Activated gamma-delta T cell (primary cell): ENCODE measurements around the gene CASZ1.

ENCODE experiments used
- DNase-seq: peaks from one replicate; lab custom pipeline; 2025; lab: John Stamatoyannopoulos, UW

Gene CASZ1

DNA sequence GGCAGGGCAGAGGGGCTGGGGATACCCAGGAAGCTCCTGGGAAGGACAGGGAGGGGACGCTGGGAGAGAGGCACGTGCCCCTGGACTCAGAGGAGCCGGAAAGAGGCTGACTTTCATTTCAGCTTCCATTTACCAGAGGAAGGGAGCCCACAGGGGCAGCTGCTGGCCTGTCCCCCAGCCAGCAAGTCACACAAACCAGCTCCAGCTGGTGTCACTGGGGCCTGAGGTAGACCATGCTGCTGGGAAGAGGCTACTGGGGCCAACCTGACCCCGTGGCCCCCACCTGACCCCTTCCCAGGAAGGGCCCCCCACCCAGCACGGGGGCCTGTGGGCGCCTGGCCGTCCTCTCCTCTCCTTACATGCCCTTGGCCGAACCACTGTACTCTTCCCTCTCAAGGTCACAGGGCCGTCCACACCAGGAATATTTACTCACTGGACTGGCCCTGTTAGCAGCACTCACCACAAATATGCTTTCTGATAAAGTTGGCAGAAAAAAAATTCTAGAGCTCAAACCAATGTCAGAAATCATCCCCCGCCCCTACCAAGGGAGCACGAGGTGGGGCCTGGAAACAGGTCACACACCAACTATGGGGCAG is 110.5 kb downstream of the CASZ1 start:
- no peak for DNase-seq

DNA sequence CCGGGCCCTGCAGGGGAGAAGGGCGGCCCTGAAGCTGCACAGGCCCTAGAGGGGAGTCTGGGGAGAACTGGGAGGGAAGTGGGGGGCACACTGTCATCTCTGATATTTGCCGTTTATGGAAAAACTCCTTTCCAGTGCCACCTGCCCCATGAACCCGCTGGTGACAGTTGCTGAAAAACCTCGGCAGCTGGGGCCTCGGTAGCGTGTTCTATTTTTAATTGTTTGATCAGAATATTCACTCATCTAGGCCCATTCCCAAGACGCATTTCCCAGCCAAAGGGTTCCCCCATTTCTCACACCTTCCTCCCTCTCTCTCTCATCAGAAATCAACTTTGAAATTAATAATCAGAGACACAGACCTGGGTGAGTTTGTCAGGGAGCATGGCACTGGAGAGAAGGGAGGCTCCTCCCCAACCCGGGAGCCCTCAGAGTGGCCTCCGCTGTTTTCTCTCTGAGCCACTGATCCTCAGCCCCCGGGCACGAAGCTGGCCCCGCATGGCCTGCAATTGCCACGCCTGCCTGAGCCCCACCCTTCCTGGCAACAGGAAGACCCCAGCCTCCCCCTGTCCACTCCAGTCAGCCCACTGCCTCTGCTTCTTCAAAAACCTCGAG is 111.1 kb downstream of the CASZ1 start:
- no peak for DNase-seq

DNA sequence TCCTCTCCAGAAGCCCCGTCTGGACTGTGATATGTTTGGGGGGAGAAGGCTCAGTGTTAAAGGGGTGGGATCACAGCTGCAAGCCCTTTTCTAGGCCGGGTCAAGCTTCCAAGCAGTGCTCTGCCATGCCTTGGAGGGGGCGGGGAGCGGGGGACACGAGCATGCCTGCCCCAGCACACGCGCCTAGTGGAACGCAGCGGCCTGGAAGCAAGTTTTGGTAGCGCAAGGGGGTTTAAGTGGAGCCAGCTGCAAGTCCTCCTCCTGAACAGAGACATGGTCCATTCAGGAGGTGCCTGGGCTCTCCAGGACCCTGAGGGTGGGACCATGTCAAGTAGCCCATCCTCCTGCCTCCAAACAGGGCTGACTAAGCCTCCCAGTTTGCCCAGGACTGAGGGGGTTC is 112.2 kb downstream of the CASZ1 start:
- DNase-seq = no peak

DNA sequence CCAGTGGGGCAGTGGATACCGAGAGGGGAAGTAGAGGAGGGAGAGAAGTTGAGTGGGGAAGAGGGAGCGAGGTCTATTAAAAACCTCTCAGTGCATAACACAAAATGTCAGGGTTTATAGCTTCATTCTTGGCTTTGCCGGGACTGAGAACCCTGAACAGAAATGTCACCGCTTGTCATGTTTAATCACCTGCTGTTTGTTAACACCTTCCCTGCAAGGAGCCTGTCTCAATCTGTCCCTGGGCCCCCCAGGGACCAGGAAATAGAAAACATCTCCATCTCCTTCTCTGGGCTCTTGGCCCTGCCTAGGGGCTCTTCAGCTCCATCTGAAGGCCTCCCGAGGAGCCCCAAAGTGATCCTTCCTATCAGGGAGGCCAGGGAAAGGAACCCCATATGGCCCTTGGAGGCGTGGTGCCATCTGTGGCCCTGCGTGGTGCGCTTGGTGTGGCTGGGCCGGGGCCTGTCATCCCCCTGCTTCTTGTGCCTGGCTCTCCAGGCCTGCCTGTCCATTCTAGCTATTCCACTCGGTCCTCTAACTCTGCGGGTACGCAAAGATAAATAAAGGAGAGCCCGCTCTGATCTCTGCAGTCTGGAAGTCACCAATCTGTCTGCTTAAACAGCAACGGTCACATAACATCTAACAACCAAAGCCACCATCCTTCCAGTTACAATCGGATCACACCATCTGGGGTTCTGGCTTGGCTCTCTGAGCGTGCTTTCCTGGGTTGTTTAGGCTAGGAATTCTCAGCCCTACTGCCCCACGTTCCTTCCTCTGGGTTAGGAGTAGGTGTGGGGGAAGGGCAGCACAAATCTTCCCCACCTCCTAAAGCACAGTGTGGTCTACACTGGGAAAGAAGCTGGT is 113.8 kb downstream of the CASZ1 start:
- DNase-seq = no peak

DNA sequence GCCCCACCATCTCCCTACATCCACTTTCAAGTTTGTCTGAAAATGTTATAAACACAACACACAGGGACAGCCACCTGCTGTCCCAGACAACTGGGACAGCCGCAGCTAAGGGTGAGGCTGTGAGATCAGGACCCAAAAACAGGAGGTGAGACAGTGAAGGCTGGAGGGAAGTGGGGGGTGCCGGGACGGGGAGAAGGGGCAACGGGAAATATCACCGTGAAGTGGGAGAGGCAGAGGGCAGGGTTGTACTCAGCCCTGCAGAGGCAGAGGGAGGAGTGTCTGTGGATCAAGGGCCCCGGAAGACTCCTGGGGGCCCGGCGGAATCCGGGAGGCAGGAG is 114.4 kb downstream of the CASZ1 start:
- no peak for DNase-seq

DNA sequence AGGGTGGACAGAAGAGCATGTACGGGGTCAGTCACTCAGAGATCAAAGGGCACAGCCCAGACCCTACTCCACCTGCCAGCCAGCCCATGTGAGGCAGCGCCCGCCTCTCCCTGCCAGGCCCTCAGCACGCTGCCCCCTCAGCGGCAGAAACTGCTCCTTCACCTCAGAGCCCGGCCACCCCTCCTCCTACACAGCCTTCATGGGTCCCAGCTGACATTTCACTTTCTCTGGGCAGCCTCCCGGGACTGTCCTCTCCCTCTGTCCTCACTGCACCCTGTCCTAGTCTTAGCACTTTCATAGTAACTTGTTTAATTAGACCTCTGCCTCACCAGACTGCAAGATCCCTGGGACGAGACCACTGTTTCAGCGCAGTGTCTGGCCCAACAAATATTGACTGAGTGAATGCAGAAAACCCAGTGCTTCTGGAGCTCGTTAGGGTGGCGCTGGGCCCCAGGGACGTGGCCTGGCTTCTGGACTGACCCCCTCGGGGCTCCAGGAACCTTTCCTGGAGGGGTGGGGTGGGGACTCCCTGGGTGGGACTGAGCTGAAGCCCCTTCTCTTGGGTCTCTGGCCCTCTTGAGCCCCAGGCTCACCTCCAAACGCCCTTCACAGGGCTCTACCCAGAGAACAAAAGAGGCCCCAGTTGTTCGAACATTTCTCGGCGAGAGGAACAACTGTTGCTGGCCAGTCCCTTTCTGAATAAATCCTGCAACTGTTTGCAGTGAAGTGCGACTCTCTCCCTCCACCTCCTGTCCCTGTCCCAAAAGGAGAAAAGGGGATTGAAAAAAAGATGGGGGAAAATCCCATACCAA is 114.9 kb downstream of the CASZ1 start:
- no peak for DNase-seq

DNA sequence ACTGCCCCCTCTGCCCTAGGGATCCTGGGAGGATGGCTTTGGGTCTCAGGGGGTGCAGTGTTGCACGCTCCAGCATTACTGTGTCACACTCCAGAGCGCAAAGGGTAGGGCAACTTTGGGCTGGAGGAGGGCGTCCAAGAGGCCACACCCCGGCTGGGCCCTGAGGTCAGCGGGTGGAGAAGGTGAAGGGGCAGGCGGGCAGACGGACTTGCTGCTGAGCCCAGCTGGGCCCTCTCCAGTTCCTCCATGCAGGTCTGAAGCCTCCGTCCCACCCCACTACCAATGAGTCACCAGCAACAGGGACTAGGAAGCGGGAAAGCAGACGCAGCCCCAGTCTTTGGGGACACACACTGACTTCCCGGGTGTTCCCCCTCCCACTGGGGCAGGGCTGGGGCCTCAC is 116.0 kb downstream of the CASZ1 start:
- DNase-seq = no peak

DNA sequence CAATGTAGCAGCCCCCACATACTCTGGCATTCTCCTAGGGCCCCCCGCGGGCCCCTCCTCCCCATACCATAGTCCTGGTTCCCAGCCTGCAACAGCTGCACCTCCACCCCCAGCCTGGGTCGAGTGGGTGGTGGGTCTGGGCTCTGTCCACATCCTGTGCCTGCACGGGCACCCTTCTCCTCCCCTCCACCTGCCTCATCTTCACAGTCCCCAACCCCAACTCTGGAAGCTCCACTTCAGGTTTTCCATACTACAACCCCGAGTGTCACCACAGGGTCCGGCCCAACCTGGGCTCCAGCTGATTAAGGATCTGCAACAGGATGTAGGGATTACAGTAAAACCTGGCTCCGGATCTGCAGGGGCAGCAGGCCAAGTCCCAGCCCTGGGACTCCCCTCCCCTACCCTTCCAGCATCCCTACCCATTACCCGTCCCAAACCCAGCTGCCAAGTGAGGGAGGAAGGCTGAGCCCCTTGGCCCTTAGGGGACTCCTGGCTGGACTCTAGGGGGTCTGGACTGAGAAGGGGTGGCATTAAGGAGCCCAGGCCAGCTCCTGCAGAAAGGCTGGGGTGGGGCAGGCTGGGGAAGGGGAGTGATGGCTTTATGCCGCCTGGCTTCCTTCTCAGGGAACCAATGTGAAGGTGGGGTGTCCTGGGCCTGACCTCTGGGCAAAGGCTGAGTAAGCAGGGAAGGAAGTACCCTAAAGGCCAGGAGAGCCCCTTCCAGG is 116.8 kb downstream of the CASZ1 start:
- DNase-seq = no peak

DNA sequence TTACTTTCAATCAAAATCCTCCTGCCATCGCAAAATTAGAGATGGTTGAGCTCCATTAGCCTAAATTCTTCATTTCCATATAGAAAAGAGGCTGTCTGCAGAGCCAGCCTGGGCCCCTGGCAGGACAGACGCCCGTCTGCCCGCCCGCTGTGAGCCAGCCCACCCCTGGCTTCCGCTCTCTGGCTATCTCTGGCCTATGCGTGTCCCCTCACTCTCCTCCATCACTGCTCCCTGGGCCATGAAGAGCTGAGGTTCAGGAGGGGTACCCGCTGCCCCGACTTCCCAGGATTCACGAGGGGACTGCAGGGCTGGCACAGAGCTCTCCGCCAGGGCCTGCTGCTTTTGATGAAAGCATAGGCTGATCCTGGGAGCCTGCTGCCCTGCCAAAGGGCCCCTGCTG is 117.6 kb downstream of the CASZ1 start:
- no peak for DNase-seq

DNA sequence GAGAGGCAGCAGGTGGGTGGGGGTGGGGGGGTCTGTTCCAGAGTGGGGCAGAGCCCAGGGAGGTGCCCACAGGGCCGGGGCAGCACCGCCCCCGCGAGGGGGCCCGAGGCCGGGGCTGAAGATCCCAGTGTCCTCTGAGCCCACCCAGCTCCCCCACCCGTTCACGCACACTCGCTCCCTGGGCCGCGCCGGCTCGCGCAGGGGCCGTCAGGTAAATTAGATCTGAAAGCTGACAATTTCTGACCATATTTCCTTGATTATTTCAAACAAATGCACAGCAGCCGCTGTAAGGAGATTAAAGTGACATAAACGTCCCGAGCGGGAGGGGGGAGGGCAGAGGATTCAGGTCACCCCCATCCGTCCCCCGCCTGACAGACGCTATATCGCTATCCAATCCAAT is 118.0 kb downstream of the CASZ1 start:
- no peak for DNase-seq

DNA sequence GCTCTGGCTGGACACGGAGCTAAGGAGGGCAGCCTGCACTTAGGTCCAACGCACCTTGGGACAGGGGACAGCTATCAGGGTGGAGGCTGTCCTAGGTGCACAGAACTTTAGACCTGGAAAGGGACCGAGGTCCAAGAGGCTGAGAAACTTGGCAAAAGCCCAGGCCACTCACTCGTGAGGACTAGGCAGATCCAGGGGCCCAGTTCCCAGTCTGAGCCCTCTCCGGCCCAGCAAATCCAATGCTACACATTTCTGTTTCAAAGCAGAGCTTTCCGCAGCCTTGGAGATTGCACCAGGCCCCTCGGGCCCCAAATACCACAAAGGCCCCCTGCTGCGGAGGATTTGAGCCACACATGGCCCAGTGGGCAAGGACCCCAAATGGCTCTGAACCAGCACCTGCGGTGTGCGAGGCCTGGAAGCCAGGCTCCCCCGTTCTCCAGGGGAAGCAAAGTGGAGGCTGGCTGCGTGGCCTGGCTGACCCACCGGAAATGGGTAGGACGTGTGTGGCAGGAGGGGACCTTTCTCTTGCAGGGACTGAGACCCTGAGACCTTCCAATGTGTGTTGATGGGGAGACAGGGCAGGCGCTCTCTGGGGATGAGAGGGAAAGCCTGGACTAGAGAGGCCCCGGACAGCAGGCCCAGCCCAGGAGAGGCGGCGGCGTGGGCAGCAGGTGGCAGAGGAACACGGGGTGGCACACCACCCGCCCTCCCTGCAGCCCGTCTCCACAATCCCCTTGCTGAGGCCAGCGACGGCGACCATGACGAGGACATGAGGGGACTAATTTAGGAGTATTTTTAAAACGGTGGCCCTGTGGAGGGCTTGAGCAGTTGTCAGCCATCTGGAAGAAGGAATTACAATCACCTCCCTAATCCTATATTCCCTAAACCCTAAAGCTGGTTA is 118.7 kb downstream of the CASZ1 start:
- no peak for DNase-seq

DNA sequence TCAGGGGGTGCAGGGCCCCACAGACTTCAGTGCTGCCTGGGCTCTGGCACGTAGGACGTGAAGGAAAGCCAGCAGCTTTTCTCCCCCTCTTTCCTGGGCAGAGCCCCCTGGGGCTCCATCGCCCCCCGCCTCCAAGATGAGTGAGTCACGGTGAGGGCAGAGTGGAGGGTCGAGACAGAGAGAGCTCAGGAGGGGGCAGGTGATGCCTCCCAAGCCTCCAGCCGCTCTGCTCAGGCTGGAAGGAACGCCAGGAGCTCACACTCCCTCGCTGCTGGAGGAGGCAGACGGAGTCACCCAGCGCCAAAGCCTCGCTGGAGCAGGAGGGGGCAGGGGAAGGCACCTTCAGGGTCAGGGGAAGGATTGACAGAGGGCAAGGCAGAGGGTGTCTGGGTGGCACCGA is 119.5 kb downstream of the CASZ1 start:
- no peak for DNase-seq

DNA sequence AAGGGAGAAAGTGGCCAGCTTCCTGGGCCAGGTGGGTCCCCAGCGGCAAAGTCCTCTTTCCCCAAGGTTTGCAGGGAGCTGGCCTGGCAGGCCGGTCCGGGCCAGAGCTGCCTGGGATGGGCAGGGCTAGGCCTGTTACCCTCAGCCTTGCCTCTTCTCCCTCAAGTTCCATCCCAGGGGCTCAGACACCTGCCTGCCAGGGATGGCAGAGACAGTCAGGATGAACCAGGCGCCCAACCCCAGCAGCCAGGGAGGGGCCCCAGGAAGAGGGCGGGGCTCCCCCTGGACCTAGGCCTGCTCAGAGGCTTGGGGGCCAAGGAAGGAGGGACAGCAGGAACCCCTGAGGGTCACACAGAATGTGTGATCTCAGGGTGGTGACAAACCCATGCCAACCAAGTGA is 120.6 kb downstream of the CASZ1 start:
- no peak for DNase-seq

DNA sequence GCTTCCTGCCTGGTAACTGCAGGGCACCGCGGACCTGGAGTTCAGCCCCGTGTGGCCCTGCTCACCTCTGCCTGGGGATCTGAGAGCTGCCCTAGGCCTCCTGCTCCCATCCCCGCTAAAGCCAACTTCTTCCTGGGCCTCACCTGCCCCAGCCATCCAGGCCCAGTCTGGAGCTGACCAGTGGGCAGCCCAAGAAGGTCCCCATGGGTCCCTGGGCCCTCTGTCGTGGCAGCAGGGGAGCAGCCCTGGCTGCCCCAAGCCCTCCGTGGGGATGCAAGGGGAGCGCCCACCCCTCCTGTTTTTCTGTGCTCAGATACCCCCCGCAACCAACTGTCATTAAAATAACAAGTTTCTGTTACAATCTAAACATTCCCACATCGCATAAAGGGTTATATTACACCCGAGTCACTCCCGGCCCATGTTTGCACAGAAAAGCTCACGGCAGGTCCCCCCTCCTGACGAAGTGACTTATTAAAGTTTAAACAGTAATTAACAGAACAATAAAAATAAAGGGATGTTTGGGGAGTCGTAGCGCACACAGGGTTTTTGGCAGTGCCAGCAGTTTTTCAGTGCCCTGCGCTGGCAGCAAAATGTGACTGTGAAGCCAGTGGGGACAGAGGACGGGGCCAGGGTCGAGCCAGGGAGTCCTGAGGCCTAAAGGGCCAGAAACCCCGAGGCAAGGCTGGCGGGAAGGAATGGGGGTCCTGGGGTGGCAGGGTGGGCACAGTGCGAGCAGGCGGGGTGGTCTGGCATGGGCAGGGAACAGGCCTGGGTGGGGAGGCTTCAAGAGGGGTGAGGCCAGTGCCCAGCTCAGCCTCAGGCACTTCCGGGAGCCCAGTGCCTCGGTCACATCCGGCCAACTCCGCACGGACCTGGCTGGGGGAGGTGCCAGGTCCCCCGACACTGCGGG is 121.5 kb downstream of the CASZ1 start:
- DNase-seq = no peak

DNA sequence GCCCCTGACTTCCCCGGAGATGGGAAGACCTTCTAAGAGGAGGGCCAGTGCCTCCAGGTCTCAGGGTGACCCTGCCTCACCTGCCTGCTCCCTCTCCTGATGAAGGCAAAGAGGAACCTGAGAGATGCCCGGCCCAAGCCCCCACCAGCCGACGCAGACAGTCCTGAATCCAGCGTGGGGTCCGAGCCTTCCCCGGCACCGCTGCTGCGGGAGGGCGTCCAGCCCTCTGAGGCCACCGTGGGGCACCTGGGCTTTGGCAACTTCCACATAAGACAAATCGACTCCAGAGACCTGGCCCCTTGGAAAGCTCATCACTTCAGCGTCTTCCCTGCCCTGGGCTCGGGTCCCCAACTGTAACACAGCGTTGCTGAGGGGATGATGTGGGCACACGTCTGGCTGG is 122.2 kb downstream of the CASZ1 start:
- no peak for DNase-seq

DNA sequence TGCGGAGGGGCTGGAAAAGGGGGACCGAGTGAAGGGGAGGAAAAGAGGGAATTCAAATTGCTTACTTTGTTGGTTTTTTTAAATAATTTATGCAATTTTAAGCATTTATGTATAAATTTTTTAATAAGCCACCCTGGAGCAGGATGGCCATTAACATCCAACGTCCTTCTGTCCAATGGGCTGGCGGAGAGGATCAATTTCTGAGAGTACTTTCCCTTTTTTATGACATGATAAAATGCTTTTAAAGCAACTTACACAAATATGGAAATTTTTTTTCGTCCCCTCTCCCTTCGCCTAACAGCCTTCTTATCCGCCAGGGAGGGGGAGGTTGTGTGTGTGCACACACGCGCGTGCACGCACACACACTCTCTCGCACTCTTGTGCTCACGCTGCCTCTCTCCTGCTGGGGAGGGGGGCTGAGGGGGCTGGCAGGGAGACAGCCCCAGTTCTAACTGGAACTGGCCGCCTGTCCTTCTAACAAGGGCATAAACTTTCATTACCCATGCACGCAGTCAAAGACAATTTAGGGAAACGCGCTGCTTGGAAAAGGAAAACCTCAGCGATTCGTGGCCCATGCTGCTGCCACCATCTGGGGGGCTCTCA is 123.2 kb downstream of the CASZ1 start:
- no peak for DNase-seq

DNA sequence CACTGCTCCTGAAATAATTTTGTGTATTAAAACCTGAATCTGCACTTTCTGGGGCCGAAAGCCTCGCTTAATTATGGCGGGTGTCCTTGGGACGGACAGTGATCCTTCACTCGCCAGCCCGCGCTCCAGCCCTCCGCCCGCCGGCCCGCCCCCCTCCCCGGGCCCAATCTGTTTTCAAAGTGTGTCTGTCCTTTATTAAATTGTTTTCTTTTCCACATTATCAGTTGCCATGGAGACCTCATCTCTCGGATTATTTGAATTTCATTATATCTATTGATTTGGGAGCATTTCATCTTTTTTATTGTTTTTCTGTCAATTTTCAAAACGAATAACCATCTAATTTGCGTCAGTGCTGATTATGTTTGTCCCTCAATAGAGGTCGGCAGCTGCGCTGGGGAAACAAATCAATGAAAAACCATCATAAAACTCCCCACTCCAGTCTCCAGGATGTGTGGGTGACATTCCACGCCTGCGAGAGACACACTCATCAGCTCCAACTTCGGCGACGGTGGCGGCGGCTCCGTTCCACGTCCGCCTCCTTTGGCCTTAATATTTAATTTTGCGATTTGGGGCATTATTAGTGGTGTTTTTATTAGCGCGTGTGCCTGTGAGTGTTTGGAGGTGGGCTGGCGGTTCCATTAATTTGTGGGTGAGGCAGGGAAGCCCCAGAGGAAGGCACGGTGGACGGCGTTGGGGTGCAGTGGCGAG is 123.9 kb downstream of the CASZ1 start:
- no peak for DNase-seq

DNA sequence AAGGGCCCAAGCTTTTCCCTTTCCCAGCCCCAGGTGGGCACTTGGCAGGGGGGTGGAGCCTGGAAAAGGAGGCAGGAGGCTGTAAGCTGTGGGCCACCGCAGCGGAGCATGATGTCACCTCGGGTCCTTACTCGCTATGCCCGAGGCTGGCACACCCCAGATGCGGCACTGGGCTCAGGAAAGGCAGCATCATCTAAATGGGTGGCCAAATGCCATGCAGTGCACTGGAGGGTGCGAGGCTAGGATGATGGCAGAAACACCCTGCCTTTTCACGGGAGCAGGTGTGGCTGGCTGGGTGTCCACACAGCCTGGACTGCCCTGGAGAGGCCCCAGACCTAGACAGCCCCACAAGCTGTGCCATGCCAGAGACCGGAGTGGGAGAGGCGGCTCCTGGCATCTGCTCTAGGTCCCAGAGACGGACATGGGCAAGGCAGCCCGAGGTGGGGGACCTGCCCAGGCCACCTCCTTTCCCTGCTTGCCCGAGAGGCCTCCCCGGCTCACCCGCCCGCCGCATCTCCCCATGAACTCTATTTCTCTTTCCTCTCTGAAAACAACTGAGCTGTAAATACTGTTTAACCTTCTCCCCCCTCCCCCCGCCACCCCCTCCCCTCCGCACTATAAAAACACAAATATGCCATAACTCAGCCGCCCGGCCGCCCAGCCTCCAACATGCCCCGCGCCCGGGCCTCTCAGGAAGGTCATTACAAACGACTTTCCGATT is 124.7 kb downstream of the CASZ1 start:
- no peak for DNase-seq
